Measurements from ENCODE around the gene TGFB2.

The TGFB2 gene

GRCh38 chr1:218336328-218336727 lies 8.8 kb upstream of the TGFB2 start:
- DNase-seq: no peak

GRCh38 chr1:218339267-218339831 lies 5.8 kb upstream of the TGFB2 start:
- peak; percentile 23 for DNase-seq

GRCh38 chr1:218341325-218341724 lies 3.8 kb upstream of the TGFB2 start:
- no peak for DNase-seq

GRCh38 chr1:218342091-218342490 lies 3.0 kb upstream of the TGFB2 start:
- no peak for DNase-seq

GRCh38 chr1:218345673-218346390 lies 696 bp downstream of the TGFB2 start:
- DNase-seq: peak; percentile 41

- DNase-seq: no peak
These were observed 1.5 kb downstream of the TGFB2 start for GRCh38 chr1:218346391-218347204.

- DNase-seq: no peak
These were observed 2.2 kb downstream of the TGFB2 start for GRCh38 chr1:218347336-218347722.

GRCh38 chr1:218347723-218348627 lies 2.8 kb downstream of the TGFB2 start:
- DNase-seq: no peak

- DNase-seq: no peak
These were observed 3.5 kb downstream of the TGFB2 start for GRCh38 chr1:218348628-218349071.

- DNase-seq: no peak
These were observed 4.4 kb downstream of the TGFB2 start for GRCh38 chr1:218349348-218350034.

- no peak for DNase-seq
These were observed 4.9 kb downstream of the TGFB2 start for GRCh38 chr1:218350035-218350525.

- DNase-seq: no peak
These were observed 5.7 kb downstream of the TGFB2 start for GRCh38 chr1:218350801-218351266.

- peak; percentile 24 for DNase-seq
These were observed 6.4 kb downstream of the TGFB2 start for GRCh38 chr1:218351391-218352074.

GRCh38 chr1:218352075-218352438 lies 6.9 kb downstream of the TGFB2 start:
- DNase-seq: no peak

GRCh38 chr1:218353656-218354055 lies 8.5 kb downstream of the TGFB2 start:
- no peak for DNase-seq

- DNase-seq: no peak
These were observed 10.1 kb downstream of the TGFB2 start for GRCh38 chr1:218355278-218355677.

GRCh38 chr1:218357211-218357892 lies 12.2 kb downstream of the TGFB2 start:
- DNase-seq: no peak

- no peak for DNase-seq
These were observed 12.7 kb downstream of the TGFB2 start for GRCh38 chr1:218357893-218358232.

GRCh38 chr1:218361298-218362065 lies 16.3 kb downstream of the TGFB2 start:
- no peak for DNase-seq

Data from CD4-positive, alpha-beta T cell treated with Interleukin-12 subunit alpha and Interleukin-12 subunit beta, for 1 hour (primary cell).